Subcutaneous abdominal adipose tissue (tissue), 5 donors: ENCODE results near the gene SARNP.

Experiments used
- H3K27ac ChIP-seq: one replicate; pipeline ENCODE4 v1.7.0; 2013; ENCODE audit warnings: low read depth, mild to moderate bottlenecking, inconsistent platforms, low read length, moderate library complexity
- H3K27me3 ChIP-seq, 5 donors: one replicate each; pipeline ENCODE4 v1.7.0; 2013; ENCODE audit warnings: low read length in 5 of 5, inconsistent platforms in 1 of 5; ENCODE audit not compliant: control insufficient read depth in 5 of 5, insufficient read depth in 4 of 5
- H3K36me3 ChIP-seq, 5 donors: one replicate each; pipeline ENCODE4 v1.7.0; 2013; ENCODE audit warnings: low read length in 5 of 5; ENCODE audit not compliant: control insufficient read depth in 5 of 5, insufficient read depth in 5 of 5
- H3K4me1 ChIP-seq, 5 donors: one replicate each; pipeline ENCODE4 v1.7.0; 2013; ENCODE audit warnings: low read length in 5 of 5, mild to moderate bottlenecking in 3 of 5, moderate library complexity in 1 of 5; ENCODE audit not compliant: control insufficient read depth in 5 of 5, insufficient read depth in 5 of 5
- H3K4me3 ChIP-seq, 5 donors: one replicate each; pipeline ENCODE4 v1.7.0; 2013; ENCODE audit warnings: low read length in 5 of 5, low read depth in 1 of 5
- H3K9ac ChIP-seq, 5 donors: one replicate each; pipeline ENCODE4 v1.7.0; 2013; ENCODE audit warnings: low read length in 5 of 5, mild to moderate bottlenecking in 4 of 5, moderate library complexity in 3 of 5
- H3K9me3 ChIP-seq, 5 donors: one replicate each; pipeline ENCODE4 v1.7.0; 2013; ENCODE audit warnings: low read length in 5 of 5; ENCODE audit not compliant: control insufficient read depth in 5 of 5
- donor health status: healthy.
- donor health status: healthy.
- donor health status: healthy.
- donor health status: healthy.
- donor health status: healthy.

SARNP gene

DNA sequence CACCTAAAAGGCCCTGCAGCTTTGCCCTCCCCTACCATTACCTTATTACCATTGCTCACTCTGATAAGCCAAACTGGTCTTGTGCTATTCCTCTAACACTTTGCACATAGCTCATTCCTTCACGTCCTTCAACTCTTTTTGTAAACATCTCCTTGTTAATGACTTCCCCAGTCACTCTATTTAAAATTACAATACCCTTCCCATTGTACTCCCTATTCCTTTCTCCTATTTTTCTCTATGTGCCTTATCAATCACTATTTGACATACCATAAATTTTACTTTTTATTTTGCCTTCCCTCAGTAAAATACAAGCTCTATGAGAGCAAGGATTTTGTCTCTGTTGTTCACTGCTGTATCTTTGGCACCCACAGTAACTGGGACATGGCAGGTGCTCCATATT lies 5.4 kb downstream of the SARNP start:
- H3K36me3 ChIP-seq, result peaks cover 7 to 35% (median 17%) of the 10 kb centered on the region in 5 donors
- no peaks in the 10 kb centered on the region for H3K9me3 ChIP-seq
- no peak overlapping the region for H3K27ac ChIP-seq
- H3K4me1 ChIP-seq, result peaks cover 0 to 25% (median 20%) of the 10 kb centered on the region in 5 donors
- H3K27me3 ChIP-seq, result no peaks in the 10 kb centered on the region
- no peak overlapping the region for H3K9ac ChIP-seq
- no peak overlapping the region for H3K4me3 ChIP-seq

DNA sequence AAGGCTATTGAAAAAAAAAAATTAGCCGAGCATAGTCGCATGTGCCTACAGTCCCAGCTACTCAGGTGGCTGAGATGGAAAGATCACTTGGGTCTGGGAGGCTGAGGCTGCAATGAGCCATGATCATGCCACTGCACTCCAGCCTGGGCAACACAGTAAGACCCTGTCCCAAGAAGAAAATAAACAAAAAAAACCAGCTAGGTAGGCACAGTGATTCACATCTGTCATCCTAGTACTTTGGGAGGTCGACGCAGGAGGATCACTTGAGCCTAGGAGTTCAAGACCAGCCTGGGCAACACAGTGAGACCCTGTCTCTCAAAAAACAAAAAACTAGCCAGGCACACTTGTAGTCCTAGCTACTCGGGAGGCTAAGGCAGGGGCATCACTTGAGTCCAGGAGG lies 8.2 kb downstream of the SARNP start:
- Histone ChIP-seq H3K4me1 (peaks cover 0 to 3% (median 0%) of the 10 kb centered on the region in 5 donors), H3K4me3 (no peak overlapping the region), H3K27me3 (no peaks in the 10 kb centered on the region), H3K27ac (no peak overlapping the region), H3K36me3 (peaks cover 7 to 32% (median 12%) of the 10 kb centered on the region in 5 donors), H3K9ac (no peak overlapping the region), H3K9me3 (no peaks in the 10 kb centered on the region)

- Histone ChIP-seq H3K9ac (no peak overlapping the region), H3K27me3 (no peaks in the 10 kb centered on the region), H3K27ac (no peak overlapping the region), H3K36me3 (peaks cover 4 to 27% (median 19%) of the 10 kb centered on the region in 5 donors), H3K4me3 (no peak overlapping the region), H3K4me1 (no peaks in the 10 kb centered on the region), H3K9me3 (no peaks in the 10 kb centered on the region)
These were observed 10.5 kb downstream of the SARNP start for GRCh38 chr12:55806982-55807381.

DNA sequence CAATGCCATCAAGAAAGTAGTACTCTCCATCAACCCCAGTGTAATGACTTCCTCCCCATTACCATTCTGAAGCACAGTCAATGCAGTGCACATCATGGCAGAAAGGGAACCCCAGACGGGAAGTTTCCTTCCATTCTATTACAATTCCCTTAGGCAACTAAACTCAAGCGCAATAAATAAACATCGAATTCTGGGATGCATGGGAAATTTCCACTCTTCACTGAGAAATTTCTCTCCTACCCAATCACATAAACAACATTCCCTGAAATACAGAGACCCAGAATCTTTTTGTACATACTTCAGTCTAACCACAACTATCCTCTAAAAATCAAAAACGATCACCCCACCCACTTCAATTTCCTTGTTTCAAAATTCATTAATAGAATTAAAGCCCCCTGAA lies 20.0 kb downstream of the SARNP start:
- Histone ChIP-seq H3K27ac (no peak overlapping the region), H3K36me3 (peaks cover 41 to 81% (median 56%) of the 10 kb centered on the region in 5 donors), H3K9me3 (no peaks in the 10 kb centered on the region), H3K4me3 (no peak overlapping the region), H3K27me3 (no peaks in the 10 kb centered on the region), H3K9ac (no peak overlapping the region), H3K4me1 (peaks cover 0 to 4% (median 0%) of the 10 kb centered on the region in 5 donors)

DNA sequence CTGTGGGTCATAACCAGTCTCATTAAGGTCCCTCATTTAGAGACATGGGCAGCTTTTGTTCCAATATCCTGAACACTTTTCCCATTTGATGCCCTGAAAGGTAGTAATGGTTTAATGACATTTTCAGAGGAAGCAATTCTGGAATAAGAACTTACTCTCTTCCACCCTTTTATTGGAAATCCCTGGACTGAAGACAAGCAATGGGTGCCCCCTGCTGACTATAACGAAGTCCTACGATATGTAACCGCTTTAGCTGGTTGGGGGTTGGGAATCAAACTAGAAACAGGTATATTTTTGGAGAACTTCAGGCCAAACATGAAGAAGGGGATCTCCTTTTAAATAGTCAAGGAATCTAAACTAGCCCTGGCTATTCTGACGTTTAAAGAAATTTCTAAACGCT lies 20.5 kb downstream of the SARNP start:
- Histone ChIP-seq H3K9me3 (no peaks in the 10 kb centered on the region), H3K27ac (no peak overlapping the region), H3K4me1 (peaks cover 0 to 4% (median 0%) of the 10 kb centered on the region in 5 donors), H3K4me3 (no peak overlapping the region), H3K9ac (peak overlapping the region in 1 of 5 donors; percentile 16), H3K36me3 (peaks cover 41 to 82% (median 57%) of the 10 kb centered on the region in 5 donors), H3K27me3 (no peaks in the 10 kb centered on the region)

DNA sequence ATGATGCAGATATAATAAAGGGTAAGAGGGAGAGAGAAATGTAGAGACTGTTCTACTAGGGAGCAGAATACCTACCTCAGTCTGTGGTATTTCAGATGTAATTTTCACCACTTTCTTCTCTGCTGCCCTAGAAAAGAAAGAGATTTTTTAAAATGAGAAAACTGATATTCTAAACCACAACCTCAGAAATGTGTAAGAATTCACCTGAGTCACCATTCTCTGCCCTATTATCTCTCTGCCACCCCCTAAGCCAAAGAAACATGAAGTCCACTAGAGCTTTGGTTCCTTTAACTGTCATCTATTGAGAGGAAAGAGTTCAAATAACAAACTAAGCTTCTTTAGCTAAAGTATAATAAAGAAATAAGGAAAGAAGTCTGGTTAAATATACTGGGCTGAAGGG lies 21.6 kb downstream of the SARNP start:
- Histone ChIP-seq H3K4me3 (no peak overlapping the region), H3K27me3 (no peaks in the 10 kb centered on the region), H3K27ac (no peak overlapping the region), H3K9me3 (no peaks in the 10 kb centered on the region), H3K9ac (no peak overlapping the region), H3K36me3 (peaks cover 41 to 71% (median 54%) of the 10 kb centered on the region in 5 donors), H3K4me1 (peaks cover 0 to 4% (median 0%) of the 10 kb centered on the region in 5 donors)

- Histone ChIP-seq H3K27ac (no peak overlapping the region), H3K27me3 (no peaks in the 10 kb centered on the region), H3K36me3 (peaks cover 42 to 77% (median 70%) of the 10 kb centered on the region in 5 donors), H3K9ac (no peak overlapping the region), H3K4me3 (no peak overlapping the region), H3K9me3 (no peaks in the 10 kb centered on the region), H3K4me1 (no peaks in the 10 kb centered on the region)
These were observed 27.6 kb downstream of the SARNP start for GRCh38 chr12:55789893-55790292.

DNA sequence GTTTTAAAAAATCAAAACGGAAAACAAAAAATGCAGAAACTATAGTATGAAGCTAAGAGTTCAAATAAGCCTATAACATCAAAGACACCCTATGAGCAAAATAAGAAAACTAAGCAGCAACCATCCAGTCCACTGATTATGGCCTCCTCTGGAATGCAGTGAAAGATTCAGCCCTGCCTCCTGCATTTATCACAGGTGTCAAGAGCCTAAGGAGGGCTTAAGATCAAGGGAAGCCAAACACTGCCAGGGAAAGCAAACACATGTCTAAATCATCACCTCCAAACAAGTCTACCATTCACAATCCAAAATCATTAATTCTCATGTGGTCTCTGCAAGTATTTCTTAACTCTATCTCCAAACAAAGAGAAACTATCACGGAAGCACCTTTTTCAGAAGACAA lies 28.4 kb downstream of the SARNP start:
- Histone ChIP-seq H3K36me3 (peaks cover 43 to 77% (median 70%) of the 10 kb centered on the region in 5 donors), H3K27ac (no peak overlapping the region), H3K9ac (no peak overlapping the region), H3K4me3 (no peak overlapping the region), H3K9me3 (no peaks in the 10 kb centered on the region), H3K27me3 (no peaks in the 10 kb centered on the region), H3K4me1 (no peaks in the 10 kb centered on the region)

GRCh38 chr12:55788546-55788945 lies 29.0 kb downstream of the SARNP start:
- Histone ChIP-seq H3K36me3 (peaks cover 40 to 77% (median 70%) of the 10 kb centered on the region in 5 donors), H3K4me1 (no peaks in the 10 kb centered on the region), H3K4me3 (no peak overlapping the region), H3K9ac (no peak overlapping the region), H3K27me3 (no peaks in the 10 kb centered on the region), H3K9me3 (no peaks in the 10 kb centered on the region), H3K27ac (no peak overlapping the region)

DNA sequence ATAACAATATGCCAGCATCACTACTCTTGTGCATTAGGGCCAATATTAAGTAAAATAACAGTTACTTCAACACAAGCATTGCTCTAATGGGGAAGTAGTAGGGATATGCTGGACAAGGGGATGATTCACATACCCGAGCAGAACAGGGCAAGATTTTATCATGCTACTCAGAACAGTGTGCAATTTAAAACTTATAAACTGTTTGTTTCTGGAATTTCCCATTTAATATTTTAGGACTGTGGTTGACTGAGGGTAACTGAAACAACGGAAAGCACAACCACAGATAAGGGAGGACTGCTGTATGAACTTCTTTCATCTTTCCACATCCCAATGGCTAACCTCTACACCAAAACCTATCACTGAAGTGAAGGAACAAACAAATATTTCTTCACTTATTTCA lies 36.8 kb downstream of the SARNP start:
- no peaks in the 10 kb centered on the region for H3K9me3 ChIP-seq
- no peaks in the 10 kb centered on the region for H3K4me1 ChIP-seq
- H3K4me3 ChIP-seq, result no peak overlapping the region
- H3K36me3 ChIP-seq, result peaks cover 38 to 81% (median 68%) of the 10 kb centered on the region in 5 donors
- H3K27me3 ChIP-seq, result no peaks in the 10 kb centered on the region
- H3K27ac ChIP-seq, result no peak overlapping the region
- H3K9ac ChIP-seq, result no peak overlapping the region

- no peak overlapping the region for H3K4me3 ChIP-seq
- H3K9ac ChIP-seq, result no peak overlapping the region
- no peaks in the 10 kb centered on the region for H3K4me1 ChIP-seq
- no peak overlapping the region for H3K27ac ChIP-seq
- H3K36me3 ChIP-seq, result peaks cover 25 to 55% (median 43%) of the 10 kb centered on the region in 5 donors
- no peaks in the 10 kb centered on the region for H3K9me3 ChIP-seq
- no peaks in the 10 kb centered on the region for H3K27me3 ChIP-seq
These were observed 39.7 kb downstream of the SARNP start for GRCh38 chr12:55777856-55778255.
